Smooth muscle cell (in vitro differentiated cells): ENCODE data around the gene PRR19. TPM values are rescaled to one million over a fixed set of nuclear protein-coding genes. Genes with fewer than 3 reads are reported as not detected.
A peak's percentile ranks its signal among the peaks of the same experiment; 100 is the strongest.

Experiments
- DNase-seq: peaks from one replicate; lab custom pipeline; 2025; ENCODE audit not compliant: unreplicated experiment; lab: John Stamatoyannopoulos, UW
- H2AFZ ChIP-seq: fragments of 200-600 bp; sonication (generic); 2 replicates; pipeline ENCODE4 v1.6.0; 2016; ENCODE audit warnings: antibody characterized with exemption, low read depth, mild to moderate bottlenecking
- H3F3A ChIP-seq: fragments of 200-600 bp; sonication (generic); 2 replicates; pipeline ENCODE4 v1.6.0; 2017; ENCODE audit warnings: antibody characterized with exemption, low read depth
- H3K27ac ChIP-seq: fragments of 200-600 bp; sonication (generic); 2 replicates; pipeline ENCODE4 v1.5.1; 2016; ENCODE audit warnings: low read depth, mild to moderate bottlenecking
- H3K27me3 ChIP-seq: fragments of 200-600 bp; sonication (generic); 2 replicates; pipeline ENCODE4 v1.6.1; 2016; ENCODE audit warnings: low read depth, mild to moderate bottlenecking
- H3K36me3 ChIP-seq: fragments of 200-600 bp; sonication (generic); 2 replicates; pipeline ENCODE4 v1.5.1; 2016; ENCODE audit warnings: low read depth
- H3K4me1 ChIP-seq: fragments of 200-600 bp; sonication (generic); 2 replicates; pipeline ENCODE4 v1.5.1; 2016; ENCODE audit warnings: low read depth
- H3K4me2 ChIP-seq: fragments of 200-600 bp; sonication (generic); 2 replicates; pipeline ENCODE4 v1.6.0; 2016; ENCODE audit warnings: mild to moderate bottlenecking
- H3K4me3 ChIP-seq: fragments of 200-600 bp; sonication (generic); 2 replicates; pipeline ENCODE4 v1.5.1; 2016; ENCODE audit warnings: mild to moderate bottlenecking
- H3K79me2 ChIP-seq: fragments of 200-600 bp; sonication (generic); 2 replicates; pipeline ENCODE4 v1.6.0; 2016; ENCODE audit warnings: low read depth, mild to moderate bottlenecking
- H3K9ac ChIP-seq: fragments of 200-600 bp; sonication (generic); 2 replicates; pipeline ENCODE4 v1.6.0; 2016; ENCODE audit warnings: low read depth
- H3K9me3 ChIP-seq: fragments of 200-600 bp; sonication (generic); replicated peaks from 2 replicates; pipeline ENCODE4 v1.5.1; 2016; ENCODE audit warnings: low read depth
- H4K20me1 ChIP-seq: fragments of 200-600 bp; sonication (generic); 2 replicates; pipeline ENCODE4 v1.6.0; 2016; ENCODE audit warnings: low read depth
- CTCF ChIP-seq: fragments of 200-600 bp; sonication (generic); IDR thresholded peaks from 2 replicates; pipeline ENCODE4 v1.5.1; 2017; ENCODE audit warnings: borderline replicate concordance, mild to moderate bottlenecking, antibody characterized with exemption; ENCODE audit not compliant: insufficient read depth, poor library complexity, severe bottlenecking
- WGBS: methylation state at CpG from one replicate; pipeline ENCODE4 v1.1.7; 2016; ENCODE audit warnings: low lambda C conversion rate; 5-methylcytosine and 5-hydroxymethylcytosine counted together
- polyA plus RNA-seq: library from polyadenylated mRNA; unstranded; fragments of >200 nt; fragmentation: Nextera tagmentation; extraction: Ambion mirVana; gene quantifications from 2 replicates; pipeline ENCODE4 v1.2.1, GENCODE V29; 2016
- total RNA-seq: library from RNA; depleted of rRNA; stranded (reverse); fragments of >200 nt; gene quantifications from 2 replicates; pipeline ENCODE4 v1.2.3, GENCODE V29; 2014

PRR19 gene
- total and polyA plus RNA-seq, 2 experiments from 2014 or later = 0.45 to 0.73 TPM

GRCh38 chr19:42297039-42297438 lies 4.9 kb upstream of the PRR19 start:
- Histone ChIP-seq H3K4me3 (no peak overlapping the region), H2AFZ (no peak overlapping the region), H4K20me1 (peaks cover 11% of the 10 kb centered on the region), H3F3A (peaks cover 12% of the 10 kb centered on the region), H3K9ac (no peak overlapping the region), H3K27ac (no peak overlapping the region), H3K36me3 (no peaks in the 10 kb centered on the region), H3K9me3 (no peaks in the 10 kb centered on the region), H3K4me2 (no peak overlapping the region), H3K27me3 (no peaks in the 10 kb centered on the region), H3K4me1 (peaks cover 7% of the 10 kb centered on the region), H3K79me2 (no peaks in the 10 kb centered on the region)
- 96% methylated on average over 15 of the region's 15 CpGs for WGBS
- TF ChIP-seq CTCF = no peak
- no peak for DNase-seq

- Histone ChIP-seq H3F3A (no peaks in the 10 kb centered on the region), H4K20me1 (peaks cover 6% of the 10 kb centered on the region), H3K4me1 (peaks cover 13% of the 10 kb centered on the region), H3K36me3 (no peaks in the 10 kb centered on the region), H3K9ac (no peak overlapping the region), H3K79me2 (no peaks in the 10 kb centered on the region), H3K9me3 (no peaks in the 10 kb centered on the region), H3K27ac (no peak overlapping the region), H2AFZ (no peak overlapping the region), H3K27me3 (no peaks in the 10 kb centered on the region), H3K4me2 (peak overlapping the region; percentile 89), H3K4me3 (peak overlapping the region; percentile 66)
- TF ChIP-seq CTCF = no peak
- 82% methylated on average over 11 of the region's 11 CpGs for WGBS
- DNase-seq = no peak
These were observed 1.2 kb downstream of the PRR19 start for GRCh38 chr19:42303101-42303464.

- Histone ChIP-seq H3K4me1 (peaks cover 13% of the 10 kb centered on the region), H2AFZ (no peak overlapping the region), H3K79me2 (no peaks in the 10 kb centered on the region), H4K20me1 (peaks cover 6% of the 10 kb centered on the region), H3K27ac (no peak overlapping the region), H3F3A (no peaks in the 10 kb centered on the region), H3K36me3 (no peaks in the 10 kb centered on the region), H3K9me3 (no peaks in the 10 kb centered on the region), H3K4me2 (no peak overlapping the region), H3K9ac (no peak overlapping the region), H3K27me3 (no peaks in the 10 kb centered on the region), H3K4me3 (no peak overlapping the region)
- no peak for TF ChIP-seq CTCF
- no peak for DNase-seq
- WGBS = 96% methylated on average over 8 of the region's 8 CpGs
These were observed 1.9 kb downstream of the PRR19 start for GRCh38 chr19:42303876-42304275.

GRCh38 chr19:42306646-42307045 lies 4.7 kb downstream of the PRR19 start:
- no peak overlapping the region for H3K4me2 ChIP-seq
- H3K27me3 ChIP-seq = no peaks in the 10 kb centered on the region
- 93% methylated on average over 22 of the region's 22 CpGs for WGBS
- H3K4me3 ChIP-seq = no peak overlapping the region
- H3K9me3 ChIP-seq = no peaks in the 10 kb centered on the region
- H3K36me3 ChIP-seq = no peaks in the 10 kb centered on the region
- H2AFZ ChIP-seq = no peak overlapping the region
- H3K27ac ChIP-seq = no peak overlapping the region
- DNase-seq = no peak
- peaks cover 7% of the 10 kb centered on the region for H3K4me1 ChIP-seq
- TF ChIP-seq CTCF = no peak
- H3F3A ChIP-seq = no peaks in the 10 kb centered on the region
- H3K79me2 ChIP-seq = no peaks in the 10 kb centered on the region
- peaks cover under 1% of the 10 kb centered on the region for H4K20me1 ChIP-seq
- H3K9ac ChIP-seq = no peak overlapping the region
